ENCODE data around the gene GNLY. TPM values are rescaled to one million over a fixed set of nuclear protein-coding genes. Genes with fewer than 3 reads are reported as not detected.
A peak's percentile ranks its signal among the peaks of the same experiment; 100 is the strongest.

GNLY gene
- total RNA-seq, 1 experiment from 2014 or later, result not detected

DNA sequence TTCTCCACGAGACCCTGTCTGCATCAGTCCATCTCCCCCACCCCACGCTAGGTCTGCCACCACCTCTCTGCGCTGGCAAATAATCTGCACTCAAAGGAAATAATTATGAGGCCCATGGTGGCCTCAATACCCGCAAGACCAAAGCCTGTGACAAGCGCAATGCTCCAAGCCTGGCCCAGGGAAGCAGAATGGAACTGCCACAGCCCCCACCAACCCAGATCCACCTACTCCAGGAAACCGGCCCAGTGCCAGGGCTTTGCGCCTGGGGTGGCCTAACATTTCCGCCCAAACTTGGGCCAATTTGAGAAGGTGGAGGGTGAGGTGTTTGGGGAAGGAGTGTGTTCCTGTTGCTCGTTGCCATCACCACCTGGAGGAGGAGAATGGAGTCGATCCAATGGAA lies 33.6 kb downstream of the GNLY start:
- H3K27me3 ChIP-seq (ENCODE audit: low read length), result no peaks in the 10 kb centered on the region
- no peak for DNase-seq
- H3K4me3 ChIP-seq (ENCODE audit: low read length), result no peak overlapping the region
- H3K4me1 ChIP-seq (ENCODE audit: low read length), result no peaks in the 10 kb centered on the region
- H3K4me2 ChIP-seq (ENCODE audit: low read depth, low read length, poor library complexity, severe bottlenecking), result no peak overlapping the region
- no peaks in the 10 kb centered on the region for H3K36me3 ChIP-seq (ENCODE audit: insufficient read depth, low read length)
- H3K9ac ChIP-seq (ENCODE audit: low read length), result no peak overlapping the region
- H3K9me3 ChIP-seq (ENCODE audit: low read length), result no peaks in the 10 kb centered on the region
- no peak overlapping the region for H2AFZ ChIP-seq (ENCODE audit: low read length)
- no peaks in the 10 kb centered on the region for H3K79me2 ChIP-seq (ENCODE audit: low read length)
- H3K27ac ChIP-seq (ENCODE audit: low read length), result no peak overlapping the region
- no peaks in the 10 kb centered on the region for H3K9me2 ChIP-seq (replicated peaks; ENCODE audit: insufficient read depth, low read length)
- H4K20me1 ChIP-seq (ENCODE audit: insufficient read depth, low read depth, low read length), result no peaks in the 10 kb centered on the region

DNA sequence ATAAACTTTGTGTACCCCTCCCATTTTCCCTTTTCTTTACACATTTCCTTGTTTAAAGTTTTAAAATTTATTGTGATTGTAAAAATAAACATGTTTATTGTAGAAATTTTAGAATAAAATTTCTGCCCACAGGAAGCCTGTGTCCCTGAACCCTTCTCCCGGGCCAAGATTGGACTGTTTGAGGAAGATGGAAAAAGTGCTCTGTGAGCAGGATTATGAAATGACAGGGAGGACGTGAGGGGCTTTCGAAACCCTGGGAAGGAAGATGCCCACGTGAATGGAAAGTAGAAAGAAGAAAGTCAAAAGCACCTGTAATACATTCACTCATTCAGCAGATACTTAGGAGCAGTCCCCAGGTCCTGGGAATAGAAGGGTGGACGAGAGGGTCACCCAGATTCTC lies 34.2 kb downstream of the GNLY start:
- H3K4me2 ChIP-seq (ENCODE audit: low read depth, low read length, poor library complexity, severe bottlenecking), result no peak overlapping the region
- no peak overlapping the region for H2AFZ ChIP-seq (ENCODE audit: low read length)
- no peak overlapping the region for H3K27ac ChIP-seq (ENCODE audit: low read length)
- H3K4me3 ChIP-seq (ENCODE audit: low read length), result no peak overlapping the region
- no peaks in the 10 kb centered on the region for H4K20me1 ChIP-seq (ENCODE audit: insufficient read depth, low read depth, low read length)
- H3K36me3 ChIP-seq (ENCODE audit: insufficient read depth, low read length), result no peaks in the 10 kb centered on the region
- H3K9me2 ChIP-seq (replicated peaks; ENCODE audit: insufficient read depth, low read length), result no peaks in the 10 kb centered on the region
- no peaks in the 10 kb centered on the region for H3K27me3 ChIP-seq (ENCODE audit: low read length)
- H3K79me2 ChIP-seq (ENCODE audit: low read length), result no peaks in the 10 kb centered on the region
- H3K4me1 ChIP-seq (ENCODE audit: low read length), result no peaks in the 10 kb centered on the region
- no peak for DNase-seq
- no peaks in the 10 kb centered on the region for H3K9me3 ChIP-seq (ENCODE audit: low read length)
- H3K9ac ChIP-seq (ENCODE audit: low read length), result no peak overlapping the region

DNA sequence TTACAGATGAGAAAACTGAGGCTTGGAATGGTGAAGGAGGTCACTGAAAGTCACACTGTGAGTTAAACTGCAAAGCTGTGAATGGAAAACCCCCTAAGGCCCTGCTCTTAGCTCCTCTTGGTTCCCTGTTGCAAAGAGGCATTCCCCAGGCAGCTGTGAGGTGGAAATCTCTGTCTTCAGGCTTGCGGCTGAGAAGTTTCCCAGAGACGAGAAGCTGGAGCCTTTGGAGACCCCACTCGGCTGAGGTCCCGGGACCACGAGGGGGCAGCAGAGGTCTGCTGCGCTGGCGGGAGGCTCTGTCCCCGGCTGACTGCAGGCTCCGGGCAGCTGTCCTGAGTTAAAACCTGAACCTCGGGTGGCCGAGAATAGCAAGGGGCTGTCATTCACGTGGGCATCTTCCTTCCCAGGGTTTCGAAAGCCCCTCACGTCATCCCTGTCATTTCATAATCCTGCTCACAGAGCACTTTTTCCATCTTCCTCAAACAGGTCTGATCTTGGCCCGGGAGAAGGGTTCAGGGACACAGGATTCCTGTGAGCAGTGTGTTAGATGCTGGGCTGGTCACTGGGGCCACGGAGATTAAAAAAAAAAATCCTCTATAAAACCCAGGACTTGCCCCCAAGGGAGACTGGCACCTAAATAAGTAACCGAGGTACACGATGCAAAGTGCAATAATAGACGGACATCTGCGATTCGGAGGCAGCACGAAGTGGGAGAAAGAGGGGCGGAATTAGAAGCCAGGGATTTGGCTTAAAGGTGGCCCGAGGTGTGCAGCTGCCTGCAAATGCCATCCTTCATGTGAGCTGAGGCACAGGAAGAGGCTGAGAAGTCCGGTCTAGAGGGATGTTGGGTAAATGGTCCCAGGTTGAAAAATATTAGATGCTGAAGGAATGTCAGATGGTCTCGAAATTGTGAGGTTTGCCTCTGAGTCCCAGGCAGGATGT lies 35.0 kb downstream of the GNLY start:
- Histone ChIP-seq H3K36me3 (ENCODE audit: insufficient read depth, low read length) (no peaks in the 10 kb centered on the region), H3K4me3 (ENCODE audit: low read length) (no peak overlapping the region), H3K79me2 (ENCODE audit: low read length) (no peaks in the 10 kb centered on the region), H3K4me2 (ENCODE audit: low read depth, low read length, poor library complexity, severe bottlenecking) (no peak overlapping the region), H3K4me1 (ENCODE audit: low read length) (no peaks in the 10 kb centered on the region), H2AFZ (ENCODE audit: low read length) (no peak overlapping the region), H3K9me3 (ENCODE audit: low read length) (no peaks in the 10 kb centered on the region), H4K20me1 (ENCODE audit: insufficient read depth, low read depth, low read length) (no peaks in the 10 kb centered on the region), H3K27ac (ENCODE audit: low read length) (no peak overlapping the region), H3K27me3 (ENCODE audit: low read length) (no peaks in the 10 kb centered on the region), H3K9me2 (replicated peaks; ENCODE audit: insufficient read depth, low read length) (no peaks in the 10 kb centered on the region), H3K9ac (ENCODE audit: low read length) (no peak overlapping the region)
- DNase-seq, result peak; percentile 92

DNA sequence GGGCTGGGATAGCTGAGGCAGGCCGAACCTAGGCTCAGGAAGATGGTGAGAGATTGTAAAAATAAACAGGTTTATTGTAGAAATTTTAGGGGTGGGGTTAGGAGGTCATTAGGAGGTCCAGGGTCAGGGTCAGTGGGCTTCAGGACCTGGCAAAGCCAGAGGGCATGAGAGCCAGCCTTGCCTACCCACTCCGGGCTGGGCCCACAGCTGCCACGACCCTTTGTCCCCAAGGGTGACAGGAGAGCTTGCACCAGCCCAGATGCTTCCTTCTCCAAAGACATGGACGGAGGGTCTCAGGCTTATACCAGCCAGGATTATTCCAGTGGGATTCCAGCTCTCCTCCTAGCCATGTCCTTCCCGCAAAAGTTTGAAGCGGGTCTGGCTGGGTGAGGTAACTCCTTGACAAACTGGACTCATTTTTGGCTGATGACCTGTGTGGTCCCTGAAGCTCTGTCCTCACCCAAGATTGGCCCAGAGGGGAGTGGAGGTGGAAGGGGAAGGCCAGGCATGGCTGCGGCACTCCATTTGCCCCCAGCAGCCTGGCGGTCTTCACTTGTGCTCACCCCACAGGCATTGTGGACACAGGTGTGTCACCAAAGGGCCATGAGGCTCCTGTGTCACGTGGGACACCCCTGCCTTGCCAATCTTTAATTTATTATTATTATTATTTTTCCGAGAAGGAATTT lies 35.8 kb downstream of the GNLY start:
- no peak overlapping the region for H2AFZ ChIP-seq (ENCODE audit: low read length)
- H3K9me3 ChIP-seq (ENCODE audit: low read length), result no peaks in the 10 kb centered on the region
- no peaks in the 10 kb centered on the region for H4K20me1 ChIP-seq (ENCODE audit: insufficient read depth, low read depth, low read length)
- H3K27me3 ChIP-seq (ENCODE audit: low read length), result no peaks in the 10 kb centered on the region
- H3K4me3 ChIP-seq (ENCODE audit: low read length), result no peak overlapping the region
- H3K79me2 ChIP-seq (ENCODE audit: low read length), result no peaks in the 10 kb centered on the region
- no peaks in the 10 kb centered on the region for H3K4me1 ChIP-seq (ENCODE audit: low read length)
- DNase-seq, result no peak
- H3K36me3 ChIP-seq (ENCODE audit: insufficient read depth, low read length), result no peaks in the 10 kb centered on the region
- no peak overlapping the region for H3K4me2 ChIP-seq (ENCODE audit: low read depth, low read length, poor library complexity, severe bottlenecking)
- H3K9me2 ChIP-seq (replicated peaks; ENCODE audit: insufficient read depth, low read length), result no peaks in the 10 kb centered on the region
- H3K27ac ChIP-seq (ENCODE audit: low read length), result no peak overlapping the region
- no peak overlapping the region for H3K9ac ChIP-seq (ENCODE audit: low read length)

DNA sequence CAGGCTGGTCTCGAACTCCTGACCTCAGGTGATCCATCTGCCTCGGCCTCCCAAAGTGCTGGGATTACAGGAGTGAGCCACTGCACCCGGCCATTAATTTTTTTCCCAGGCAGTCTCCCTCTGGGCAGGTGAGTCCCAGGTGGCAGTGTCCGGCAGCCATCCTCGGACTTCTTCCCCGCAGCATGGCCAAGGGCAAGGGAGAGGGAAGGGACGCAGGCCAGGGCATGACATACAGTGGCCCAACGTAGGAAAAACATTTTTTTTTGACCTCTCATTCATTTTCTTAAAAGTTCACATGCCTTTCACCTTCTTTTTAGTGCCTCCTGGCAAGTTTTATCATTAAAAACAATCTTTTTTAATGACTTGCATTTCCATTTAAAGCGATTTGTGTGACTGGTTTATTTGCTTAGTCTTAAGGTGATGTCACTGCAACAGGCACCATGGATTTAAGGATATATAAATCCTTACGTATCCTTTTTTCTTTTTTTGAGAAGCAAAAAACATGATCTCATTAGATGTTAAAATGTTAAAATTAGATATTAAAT lies 36.6 kb downstream of the GNLY start:
- Histone ChIP-seq H3K9me3 (ENCODE audit: low read length) (no peaks in the 10 kb centered on the region), H3K4me3 (ENCODE audit: low read length) (no peak overlapping the region), H3K27ac (ENCODE audit: low read length) (no peak overlapping the region), H3K79me2 (ENCODE audit: low read length) (no peaks in the 10 kb centered on the region), H3K9me2 (replicated peaks; ENCODE audit: insufficient read depth, low read length) (no peaks in the 10 kb centered on the region), H3K36me3 (ENCODE audit: insufficient read depth, low read length) (no peaks in the 10 kb centered on the region), H4K20me1 (ENCODE audit: insufficient read depth, low read depth, low read length) (no peaks in the 10 kb centered on the region), H3K27me3 (ENCODE audit: low read length) (no peaks in the 10 kb centered on the region), H3K4me2 (ENCODE audit: low read depth, low read length, poor library complexity, severe bottlenecking) (no peak overlapping the region), H3K9ac (ENCODE audit: low read length) (no peak overlapping the region), H3K4me1 (ENCODE audit: low read length) (no peaks in the 10 kb centered on the region), H2AFZ (ENCODE audit: low read length) (no peak overlapping the region)
- no peak for DNase-seq

DNA sequence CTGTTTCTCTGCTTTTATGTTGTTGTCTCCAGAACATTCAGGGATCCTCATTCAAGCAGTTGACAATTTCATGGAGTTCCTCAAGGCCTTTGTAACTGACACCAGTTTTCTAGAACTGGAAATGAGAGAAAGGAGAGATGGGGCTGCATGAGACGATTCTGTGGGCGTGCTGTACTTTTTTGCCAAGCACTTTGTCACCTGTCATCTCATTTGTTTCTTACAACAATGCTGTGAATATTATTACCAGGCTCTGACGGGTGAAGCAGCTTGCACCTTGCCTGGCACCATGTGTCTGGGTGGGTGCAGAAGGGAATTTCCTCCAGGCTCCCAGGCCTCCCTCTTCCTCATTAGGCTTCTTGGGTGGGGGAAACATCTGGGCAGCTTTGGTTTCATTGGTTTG lies 37.4 kb downstream of the GNLY start:
- Histone ChIP-seq H3K4me2 (ENCODE audit: low read depth, low read length, poor library complexity, severe bottlenecking) (no peak overlapping the region), H3K27ac (ENCODE audit: low read length) (no peak overlapping the region), H3K36me3 (ENCODE audit: insufficient read depth, low read length) (no peaks in the 10 kb centered on the region), H3K9me3 (ENCODE audit: low read length) (no peaks in the 10 kb centered on the region), H2AFZ (ENCODE audit: low read length) (no peak overlapping the region), H4K20me1 (ENCODE audit: insufficient read depth, low read depth, low read length) (no peaks in the 10 kb centered on the region), H3K9me2 (replicated peaks; ENCODE audit: insufficient read depth, low read length) (no peaks in the 10 kb centered on the region), H3K9ac (ENCODE audit: low read length) (no peak overlapping the region), H3K4me3 (ENCODE audit: low read length) (no peak overlapping the region), H3K27me3 (ENCODE audit: low read length) (no peaks in the 10 kb centered on the region), H3K4me1 (ENCODE audit: low read length) (no peaks in the 10 kb centered on the region), H3K79me2 (ENCODE audit: low read length) (no peaks in the 10 kb centered on the region)
- no peak for DNase-seq

DNA sequence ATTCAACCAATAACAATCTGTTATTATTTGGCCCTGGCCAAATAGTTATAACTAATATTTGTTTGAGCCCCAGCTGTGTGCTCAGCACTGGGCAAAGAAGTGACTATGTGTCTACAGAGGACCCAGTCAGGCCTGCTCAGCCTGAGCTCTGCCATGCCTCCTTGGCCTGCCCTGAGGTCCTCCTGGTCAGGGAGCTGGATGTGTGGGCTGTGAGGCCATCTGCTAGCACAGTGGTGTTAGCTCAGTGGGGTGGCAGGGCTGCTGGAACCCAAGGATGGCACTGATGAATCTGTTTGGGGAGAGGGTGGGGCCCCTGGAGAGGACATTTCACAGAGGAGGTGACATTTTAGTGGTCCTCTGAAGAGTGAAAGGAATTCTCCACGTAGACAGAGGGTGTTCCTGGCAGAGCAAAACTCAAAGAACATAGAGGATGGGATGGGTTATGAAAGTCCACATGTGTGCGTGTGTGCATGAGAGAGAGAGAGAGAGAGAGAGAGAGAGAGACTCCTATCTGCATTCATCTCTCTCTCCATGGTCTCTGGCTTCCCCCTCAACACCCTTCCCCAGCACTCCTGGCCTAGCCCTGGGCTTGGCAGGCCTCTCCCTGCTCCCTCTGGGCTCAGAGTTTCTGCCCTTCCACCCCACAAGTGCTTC lies 38.4 kb downstream of the GNLY start:
- Histone ChIP-seq H3K27ac (ENCODE audit: low read length) (no peak overlapping the region), H3K4me3 (ENCODE audit: low read length) (no peak overlapping the region), H3K27me3 (ENCODE audit: low read length) (no peaks in the 10 kb centered on the region), H3K4me1 (ENCODE audit: low read length) (no peaks in the 10 kb centered on the region), H3K79me2 (ENCODE audit: low read length) (no peaks in the 10 kb centered on the region), H4K20me1 (ENCODE audit: insufficient read depth, low read depth, low read length) (no peaks in the 10 kb centered on the region), H2AFZ (ENCODE audit: low read length) (no peak overlapping the region), H3K9me3 (ENCODE audit: low read length) (no peaks in the 10 kb centered on the region), H3K36me3 (ENCODE audit: insufficient read depth, low read length) (no peaks in the 10 kb centered on the region), H3K9ac (ENCODE audit: low read length) (no peak overlapping the region), H3K4me2 (ENCODE audit: low read depth, low read length, poor library complexity, severe bottlenecking) (no peak overlapping the region), H3K9me2 (replicated peaks; ENCODE audit: insufficient read depth, low read length) (no peaks in the 10 kb centered on the region)
- DNase-seq, result no peak
